ENCODE data around the gene ANTXRL.
"Not testable (repeated sequence)": the region's sequence is repeated elsewhere in the genome, so short reads cannot be mapped to it uniquely, and the experiment has no call there.

The ANTXRL gene

GRCh38 chr10:46310143-46310514 is 23.3 kb downstream of the ANTXRL start:
- no peak for DNase-seq

DNA sequence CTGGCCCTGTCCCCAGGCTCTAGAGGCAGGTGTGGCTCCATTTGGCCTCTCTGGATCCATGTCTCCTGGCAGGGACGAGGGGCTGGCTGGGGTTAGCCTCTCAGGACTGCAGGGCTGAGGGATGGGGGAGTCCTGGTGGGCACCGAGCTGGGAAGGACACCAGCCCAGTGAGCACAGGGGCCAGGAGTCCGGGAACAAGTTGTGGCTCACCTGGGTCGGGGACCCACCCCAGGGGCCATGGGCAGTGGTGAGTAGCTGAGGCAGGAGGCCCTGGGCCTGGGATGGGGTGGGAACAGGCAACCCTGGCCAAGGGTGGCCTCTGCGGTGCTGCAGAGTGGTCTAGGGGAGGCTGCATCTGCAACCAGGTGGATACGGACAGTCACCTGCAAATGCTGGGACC is 24.1 kb downstream of the ANTXRL start:
- no peak for DNase-seq

DNA sequence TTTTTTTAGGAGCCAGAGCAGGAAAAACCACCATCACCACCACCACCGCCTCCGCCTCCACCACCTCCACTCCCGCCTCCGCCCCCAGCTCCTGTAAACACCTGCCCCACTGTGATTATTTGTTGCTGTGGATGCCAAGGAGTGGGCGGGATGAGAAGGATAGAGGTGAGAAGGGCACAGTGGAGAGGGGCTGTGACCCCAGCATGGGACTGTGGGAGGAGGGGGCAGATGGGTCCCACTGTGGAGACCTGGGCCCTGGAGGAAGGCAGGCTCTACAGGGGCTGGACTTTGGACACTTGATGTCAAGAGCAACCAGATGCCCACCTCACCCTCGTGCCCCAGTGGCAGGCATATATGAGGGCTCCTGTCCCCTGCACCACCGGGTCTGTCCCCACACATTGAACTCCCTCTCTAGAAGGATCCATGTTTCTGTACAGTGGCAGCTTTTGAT is 24.7 kb downstream of the ANTXRL start:
- DNase-seq = no peak

DNA sequence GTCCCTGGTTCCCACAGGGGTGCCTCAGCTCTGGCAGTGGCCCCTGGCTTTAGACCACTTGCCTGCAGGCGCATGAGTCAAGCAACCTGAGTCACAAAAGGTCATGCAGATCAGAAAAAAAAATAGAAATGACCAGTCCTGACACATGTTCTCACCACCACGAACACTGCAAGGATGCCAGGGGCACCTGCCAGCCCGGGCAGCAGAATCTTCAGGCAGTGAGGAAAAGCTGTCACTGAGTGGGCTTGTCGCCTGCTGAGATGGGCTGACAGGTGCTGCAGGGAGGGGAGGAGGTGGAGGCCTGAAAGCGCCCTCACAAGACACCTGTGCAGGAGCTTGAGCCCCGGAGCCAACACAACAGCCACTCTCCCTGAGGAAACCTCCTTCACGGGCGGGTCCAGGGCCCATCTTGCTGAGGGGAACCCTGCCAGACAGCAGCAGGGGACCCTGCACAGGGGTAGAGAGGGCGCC is 25.2 kb downstream of the ANTXRL start:
- DNase-seq = not testable (repeated sequence)

- no peak for DNase-seq
These were observed 26.2 kb downstream of the ANTXRL start for GRCh38 chr10:46312953-46313352.

- DNase-seq = no peak
These were observed 27.3 kb downstream of the ANTXRL start for GRCh38 chr10:46314071-46314470.

- not testable (repeated sequence) for DNase-seq
These were observed 28.5 kb downstream of the ANTXRL start for GRCh38 chr10:46315071-46315860.

DNA sequence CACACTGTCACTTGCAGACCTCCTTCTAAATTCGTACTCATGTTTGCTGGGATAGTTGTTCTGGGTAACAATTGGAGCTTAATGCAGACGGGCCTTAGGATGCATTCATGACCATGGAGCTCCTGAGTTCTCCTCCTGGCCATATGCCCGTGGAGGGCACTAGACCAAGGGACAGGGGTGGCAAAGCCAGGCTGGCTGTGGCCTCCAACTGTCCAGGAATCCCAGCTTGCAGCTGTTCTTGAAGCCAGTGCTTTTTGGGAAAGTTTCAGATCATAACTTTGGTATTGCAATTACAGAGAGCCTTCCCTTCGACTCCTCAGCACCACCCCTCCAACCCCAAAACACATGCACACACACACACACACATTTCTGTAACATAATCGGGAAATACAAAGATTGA is 30.6 kb downstream of the ANTXRL start:
- DNase-seq = no peak

DNA sequence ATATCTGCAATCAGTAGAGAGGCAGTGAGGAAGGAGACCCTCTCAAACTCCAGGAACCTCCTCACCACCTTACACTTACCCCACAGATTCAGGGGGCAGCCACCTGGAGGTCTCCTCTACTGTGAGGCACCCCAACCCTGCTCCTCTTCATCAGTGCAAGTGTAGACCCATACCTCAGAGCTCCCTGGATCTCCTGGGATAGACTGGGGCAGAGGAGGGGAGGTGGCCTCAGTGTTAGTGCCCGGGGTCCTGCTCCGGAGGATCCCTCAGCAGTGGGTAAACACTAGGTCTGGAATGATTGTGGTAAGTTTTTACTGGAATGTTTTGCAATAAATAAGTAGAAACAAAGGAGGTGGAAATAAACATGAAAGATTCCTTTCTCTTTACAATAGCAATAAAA is 31.1 kb downstream of the ANTXRL start:
- DNase-seq = no peak

GRCh38 chr10:46318799-46319198 is 32.0 kb downstream of the ANTXRL start:
- DNase-seq = no peak

DNA sequence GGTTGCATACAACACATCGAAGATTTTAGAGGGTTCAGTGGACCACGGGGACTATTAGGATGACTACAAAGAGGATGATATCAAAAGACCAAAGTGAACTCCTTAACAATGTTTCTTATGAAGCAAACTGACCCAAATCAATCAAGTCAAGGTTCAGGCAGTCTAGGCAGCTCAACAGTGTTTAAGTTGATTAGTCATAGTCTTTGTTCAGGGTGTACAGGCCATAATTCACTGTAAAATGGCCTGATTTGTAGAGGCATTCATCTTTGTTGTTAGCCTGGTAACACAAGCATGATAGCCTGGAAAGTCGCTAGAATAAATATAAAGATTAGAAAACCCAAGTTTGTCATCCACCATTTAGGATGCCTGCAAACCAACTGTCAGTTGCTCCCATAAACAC is 32.6 kb downstream of the ANTXRL start:
- DNase-seq = no peak

GRCh38 chr10:46321770-46322169 is 35.0 kb downstream of the ANTXRL start:
- no peak for DNase-seq

DNA sequence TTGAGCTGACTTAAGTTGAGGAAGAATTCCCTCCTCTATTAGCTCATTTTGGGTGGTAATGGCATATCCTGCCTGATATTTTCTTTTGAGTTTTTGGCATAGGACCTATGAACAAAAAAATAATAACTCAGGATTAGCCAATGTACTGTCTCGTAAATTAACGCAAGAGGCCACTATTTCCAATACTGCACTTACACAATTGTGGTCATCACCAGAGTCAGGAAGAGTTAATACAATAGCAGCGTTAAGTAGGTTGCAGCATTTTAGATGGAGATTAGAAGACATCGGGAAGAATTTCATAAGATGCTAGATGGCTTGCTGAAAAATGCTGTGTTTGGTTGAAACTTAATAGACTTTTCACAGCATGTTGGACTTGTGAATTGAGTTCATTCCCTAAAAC is 36.4 kb downstream of the ANTXRL start:
- DNase-seq = no peak

DNA sequence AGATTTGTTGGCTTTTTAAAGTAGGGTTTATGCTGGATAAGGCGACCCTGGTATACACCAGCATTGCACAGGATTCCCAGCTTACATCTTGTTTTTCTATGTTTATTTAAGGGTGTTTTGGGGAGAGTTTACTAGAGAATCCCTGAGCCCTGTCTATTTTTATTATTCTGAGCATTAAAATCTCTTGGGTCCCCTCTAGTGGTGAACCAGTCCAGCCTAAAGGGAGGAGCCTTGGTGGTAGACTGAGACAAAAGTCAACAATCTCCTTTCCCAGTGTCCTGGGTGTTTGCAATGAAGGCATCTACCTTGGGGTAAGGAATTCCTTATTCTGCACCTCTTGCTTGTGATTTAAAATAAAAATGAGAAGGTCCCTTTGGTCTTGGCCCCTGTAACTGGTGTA is 38.2 kb downstream of the ANTXRL start:
- DNase-seq = no peak

DNA sequence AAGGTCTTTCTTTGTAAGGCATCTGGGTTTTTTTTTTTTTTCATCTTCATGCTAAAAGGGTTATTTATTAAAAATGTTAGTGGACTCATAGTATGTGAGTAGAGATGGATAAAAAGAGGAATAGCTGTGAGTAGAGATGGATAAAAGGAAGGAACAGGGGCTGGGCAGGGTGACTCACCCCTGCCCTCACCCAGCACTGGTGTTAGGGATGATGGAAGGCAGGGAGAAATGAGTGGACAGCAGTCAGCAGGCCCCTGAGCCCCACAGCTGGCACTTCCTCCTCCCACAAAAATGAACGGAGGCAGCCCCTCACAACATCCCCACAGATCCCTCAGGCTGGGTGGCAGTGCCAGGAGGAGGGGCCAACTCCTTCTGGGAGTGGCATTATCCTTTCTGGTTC is 39.3 kb downstream of the ANTXRL start:
- DNase-seq = no peak

- no peak for DNase-seq
These were observed 40.2 kb downstream of the ANTXRL start for GRCh38 chr10:46326971-46327370.

DNA sequence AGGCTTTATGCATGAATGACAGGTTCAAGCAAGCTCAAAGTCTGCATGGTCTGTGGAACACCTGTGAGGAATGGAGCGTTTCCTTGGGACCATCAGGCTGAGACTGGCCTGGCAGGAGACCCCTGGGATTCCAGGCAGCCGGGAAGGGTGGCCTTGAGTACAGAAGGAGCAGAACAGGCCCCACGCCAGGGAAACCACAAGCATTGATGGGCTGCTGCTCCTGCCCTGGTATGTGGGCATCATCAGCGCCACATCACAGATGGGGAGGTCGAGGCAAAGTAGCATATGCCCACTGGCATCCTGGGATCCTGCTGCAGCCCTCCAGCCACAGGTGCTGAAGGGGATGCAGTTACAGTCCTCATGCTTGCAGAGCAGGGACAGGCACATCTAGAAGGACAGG is 40.9 kb downstream of the ANTXRL start:
- DNase-seq = no peak

GRCh38 chr10:46328853-46329689 is 42.3 kb downstream of the ANTXRL start:
- DNase-seq = no peak

DNA sequence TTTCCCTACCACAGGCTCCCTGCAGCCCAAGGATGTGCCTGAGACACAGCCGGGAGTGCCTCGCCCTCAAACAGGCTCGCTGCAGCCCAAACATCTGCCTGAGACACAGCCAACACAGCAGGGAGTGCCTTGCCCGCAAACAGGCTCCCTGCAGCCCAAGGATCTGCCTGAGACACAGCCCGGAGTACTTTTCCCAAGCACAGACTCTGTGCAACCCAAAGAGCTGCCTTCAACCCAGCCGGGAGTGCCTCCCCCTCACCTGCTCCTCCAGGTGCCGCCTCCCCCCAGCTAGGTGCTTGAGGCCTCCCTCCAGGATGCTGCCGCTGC is 42.9 kb downstream of the ANTXRL start:
- no peak for DNase-seq

- DNase-seq = no peak
These were observed 44.1 kb downstream of the ANTXRL start for GRCh38 chr10:46330894-46331293.

DNA sequence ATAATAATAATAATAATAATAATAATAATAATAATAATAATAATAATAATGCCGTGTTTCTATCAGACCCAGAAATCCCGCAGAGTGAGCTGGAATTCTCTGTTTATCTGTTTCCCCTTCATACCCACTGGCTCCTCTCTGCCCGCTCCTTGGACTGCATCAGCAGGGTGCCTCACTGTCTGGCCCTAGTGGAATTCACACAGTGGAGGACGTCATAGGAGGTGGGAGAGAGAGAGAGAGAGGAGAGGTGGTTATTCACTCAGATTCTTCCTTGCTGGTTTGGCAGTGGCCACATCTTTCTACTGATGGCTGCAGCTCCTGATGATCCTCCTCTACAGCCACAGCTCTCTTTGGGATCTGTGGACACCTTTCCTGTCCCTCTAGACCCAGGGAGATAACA is 78.7 kb downstream of the ANTXRL start:
- not testable (repeated sequence) for DNase-seq

GRCh38 chr10:46367209-46367608 is 80.4 kb downstream of the ANTXRL start:
- not testable (repeated sequence) for DNase-seq

GRCh38 chr10:46367666-46368240 is 81.0 kb downstream of the ANTXRL start:
- not testable (repeated sequence) for DNase-seq

GRCh38 chr10:46368956-46369355 is 82.2 kb downstream of the ANTXRL start:
- DNase-seq = not testable (repeated sequence)

Measured in NCI-H2029 (cell line).